Panc1 (cell line): ENCODE measurements around the gene CDH3. TPM values are rescaled to one million over a fixed set of nuclear protein-coding genes. Genes with fewer than 3 reads are reported as not detected.

Source experiments
- ATAC-seq: fragments of 200-7000 bp; cut with Tn5 transposase; 2 replicates; pipeline ENCODE4 v1.9.1; 2020; ENCODE audit warnings: mild to moderate bottlenecking, moderate library complexity
- BruUV-seq: library from RNA; stranded (reverse); fragments of 400-500 nt; replicated peaks from 2 replicates; lab custom pipeline; 2021; lab: Mats Ljungman, UMichigan
- CTCF ChIA-PET: fragments of 300-600 bp; sonication (Branson Sonifier 250); formaldehyde crosslinking; loops from one replicate; lab custom pipeline; 2022; ENCODE audit warnings: antibody characterized with exemption; lab: Charles Lee
- POLR2A ChIA-PET: fragments of 300-600 bp; sonication (Branson Sonifier 250); formaldehyde crosslinking; loops from one replicate; lab custom pipeline; 2022; ENCODE audit warnings: antibody characterized with exemption; lab: Charles Lee
- DNase-seq: peaks from one replicate; pipeline ENCODE4 v3.0.0-alpha.2; 2010; ENCODE audit warnings: low read depth, low spot score
- H3K27ac ChIP-seq: 2 replicates; pipeline ENCODE4 v1.5.1; 2011; ENCODE audit warnings: mild to moderate bottlenecking, low read length, inconsistent platforms
- H3K27me3 ChIP-seq: fragments of 200-500 bp; sonication (Bioruptor generic); 2 replicates; pipeline ENCODE4 v1.6.0; 2014; ENCODE audit warnings: low read length, inconsistent platforms; ENCODE audit not compliant: control insufficient read depth, insufficient read depth
- H3K36me3 ChIP-seq: fragments of 200-500 bp; sonication (Bioruptor generic); 2 replicates; pipeline ENCODE4 v1.5.1; 2014; ENCODE audit warnings: inconsistent platforms, mild to moderate bottlenecking, low read length, moderate library complexity; ENCODE audit not compliant: control insufficient read depth, insufficient read depth
- H3K4me1 ChIP-seq: 2 replicates; pipeline ENCODE4 v1.5.1; 2011; ENCODE audit warnings: inconsistent platforms, mild to moderate bottlenecking, low read length, moderate library complexity; ENCODE audit not compliant: control insufficient read depth, insufficient read depth
- H3K4me3 ChIP-seq, 2 experiments: 2 replicates each; pipeline ENCODE4 v1.5.1; 2011 to 2012; ENCODE audit warnings: low read depth in 2 of 2, low read length in 2 of 2, mild to moderate bottlenecking in 2 of 2, inconsistent platforms in 1 of 2, moderate library complexity in 1 of 2
- H3K9me3 ChIP-seq: fragments of 200-500 bp; sonication (Bioruptor generic); 2 replicates; pipeline ENCODE4 v1.5.1; 2014; ENCODE audit warnings: low read depth, mild to moderate bottlenecking, inconsistent platforms, low read length, moderate library complexity; ENCODE audit not compliant: control insufficient read depth, insufficient read depth
- POLR2AphosphoS5 ChIP-seq: IDR thresholded peaks from 2 replicates; pipeline ENCODE4 v1.6.1; 2012; ENCODE audit warnings: mild to moderate bottlenecking, low read depth, low read length, moderate library complexity
- REST ChIP-seq, 2 experiments: IDR thresholded peaks; 2 replicates each; pipeline ENCODE4 v1.6.1; 2011 to 2012; ENCODE audit warnings: low read depth in 2 of 2, control low read depth in 1 of 2, low read length in 1 of 2, mild to moderate bottlenecking in 1 of 2, moderate library complexity in 1 of 2; ENCODE audit not compliant: insufficient read depth in 1 of 2
- SIN3A ChIP-seq: IDR thresholded peaks from 2 replicates; pipeline ENCODE4 v1.6.1; 2012; ENCODE audit warnings: low read depth, mild to moderate bottlenecking, low read length, moderate library complexity, borderline replicate concordance; ENCODE audit not compliant: insufficient read depth
- TCF7L2 ChIP-seq: IDR thresholded peaks from 2 replicates; pipeline ENCODE4 v1.6.1; 2011; ENCODE audit warnings: mild to moderate bottlenecking, low read depth, low read length, inconsistent platforms
- in situ Hi-C: cut with HindIII; loops from 2 replicates; pipeline ENCODE4 v1.10.0; 2016; ENCODE audit warnings: low sequenced_read_pairs, low pct_unique_long_range_greater_than_20kb
- intact Hi-C: fragments of 100-400 bp; cut with micrococcal nuclease; formaldehyde crosslinking; loops from one replicate; pipeline ENCODE4 v1.10.0; 2022; ENCODE audit not compliant: unreplicated experiment
- total RNA-seq: library from RNA; stranded (reverse); gene quantifications from one replicate; pipeline ENCODE4 v1.2.1, GENCODE V29; 2021; ENCODE audit not compliant: unreplicated experiment
- TF ChIP-seq, protein P1 (sequence below): fragments of 450-650 bp; IDR thresholded peaks from 2 replicates; pipeline ENCODE4 v1.5.1; 2017; ENCODE audit warnings: mild to moderate bottlenecking

Gene CDH3
- total RNA-seq, 1 experiment from 2014 or later = 16.7 TPM

DNA sequence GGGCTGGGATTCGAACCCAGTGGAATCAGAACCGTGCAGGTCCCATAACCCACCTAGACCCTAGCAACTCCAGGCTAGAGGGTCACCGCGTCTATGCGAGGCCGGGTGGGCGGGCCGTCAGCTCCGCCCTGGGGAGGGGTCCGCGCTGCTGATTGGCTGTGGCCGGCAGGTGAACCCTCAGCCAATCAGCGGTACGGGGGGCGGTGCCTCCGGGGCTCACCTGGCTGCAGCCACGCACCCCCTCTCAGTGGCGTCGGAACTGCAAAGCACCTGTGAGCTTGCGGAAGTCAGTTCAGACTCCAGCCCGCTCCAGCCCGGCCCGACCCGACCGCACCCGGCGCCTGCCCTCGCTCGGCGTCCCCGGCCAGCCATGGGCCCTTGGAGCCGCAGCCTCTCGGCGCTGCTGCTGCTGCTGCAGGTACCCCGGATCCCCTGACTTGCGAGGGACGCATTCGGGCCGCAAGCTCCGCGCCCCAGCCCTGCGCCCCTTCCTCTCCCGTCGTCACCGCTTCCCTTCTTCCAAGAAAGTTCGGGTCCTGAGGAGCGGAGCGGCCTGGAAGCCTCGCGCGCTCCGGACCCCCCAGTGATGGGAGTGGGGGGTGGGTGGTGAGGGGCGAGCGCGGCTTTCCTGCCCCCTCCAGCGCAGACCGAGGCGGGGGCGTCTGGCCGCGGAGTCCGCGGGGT lies 92.1 kb downstream of the CDH3 start, which contains the start of gene CDH1:
TSS of gene CDH1 (plus strand) at position 247 of the 684 bp plus-strand sequence. CDS start at position 371, 124 bp downstream.
- BruUV-seq = no TSS peak
- Histone ChIP-seq H3K4me3 (peak within 1 kb of the TSS; percentile 48 to 63), H3K27ac (peak within 1 kb of the TSS; percentile 61), H3K27me3 (no peaks in the 10 kb centered on the region), H3K9me3 (no peaks in the 10 kb centered on the region), H3K4me1 (peaks cover 14% of the 10 kb centered on the region), H3K36me3 (no peaks in the 10 kb centered on the region; the same call in 1 of the 2 replicates)
- ChIA-PET POLR2A (interaction anchor here (0.7 kb wide), 1 partner anchor 147 kb away, joined by 3 read pairs; no protein-coding TSS in a partner anchor), CTCF (no interaction called here)
- intact Hi-C loops = no loop called here
- in situ Hi-C loops = no loop called here
- ATAC-seq (peak; percentile 42; the same call in 1 of the 2 replicates), DNase-seq (no peak)
- no peak for TF ChIP-seq POLR2AphosphoS5
- TF ChIP-seq, protein P1, sequence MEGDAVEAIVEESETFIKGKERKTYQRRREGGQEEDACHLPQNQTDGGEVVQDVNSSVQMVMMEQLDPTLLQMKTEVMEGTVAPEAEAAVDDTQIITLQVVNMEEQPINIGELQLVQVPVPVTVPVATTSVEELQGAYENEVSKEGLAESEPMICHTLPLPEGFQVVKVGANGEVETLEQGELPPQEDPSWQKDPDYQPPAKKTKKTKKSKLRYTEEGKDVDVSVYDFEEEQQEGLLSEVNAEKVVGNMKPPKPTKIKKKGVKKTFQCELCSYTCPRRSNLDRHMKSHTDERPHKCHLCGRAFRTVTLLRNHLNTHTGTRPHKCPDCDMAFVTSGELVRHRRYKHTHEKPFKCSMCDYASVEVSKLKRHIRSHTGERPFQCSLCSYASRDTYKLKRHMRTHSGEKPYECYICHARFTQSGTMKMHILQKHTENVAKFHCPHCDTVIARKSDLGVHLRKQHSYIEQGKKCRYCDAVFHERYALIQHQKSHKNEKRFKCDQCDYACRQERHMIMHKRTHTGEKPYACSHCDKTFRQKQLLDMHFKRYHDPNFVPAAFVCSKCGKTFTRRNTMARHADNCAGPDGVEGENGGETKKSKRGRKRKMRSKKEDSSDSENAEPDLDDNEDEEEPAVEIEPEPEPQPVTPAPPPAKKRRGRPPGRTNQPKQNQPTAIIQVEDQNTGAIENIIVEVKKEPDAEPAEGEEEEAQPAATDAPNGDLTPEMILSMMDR = no peak
- TF ChIP-seq SIN3A = no peak
- TF ChIP-seq REST (IDR thresholded peaks at IDR 0.05; ENCODE audit: insufficient read depth in 1 of 2, low read depth in 2 of 2, low read length in 1 of 2) = no peak
- no peak for TF ChIP-seq TCF7L2

DNA sequence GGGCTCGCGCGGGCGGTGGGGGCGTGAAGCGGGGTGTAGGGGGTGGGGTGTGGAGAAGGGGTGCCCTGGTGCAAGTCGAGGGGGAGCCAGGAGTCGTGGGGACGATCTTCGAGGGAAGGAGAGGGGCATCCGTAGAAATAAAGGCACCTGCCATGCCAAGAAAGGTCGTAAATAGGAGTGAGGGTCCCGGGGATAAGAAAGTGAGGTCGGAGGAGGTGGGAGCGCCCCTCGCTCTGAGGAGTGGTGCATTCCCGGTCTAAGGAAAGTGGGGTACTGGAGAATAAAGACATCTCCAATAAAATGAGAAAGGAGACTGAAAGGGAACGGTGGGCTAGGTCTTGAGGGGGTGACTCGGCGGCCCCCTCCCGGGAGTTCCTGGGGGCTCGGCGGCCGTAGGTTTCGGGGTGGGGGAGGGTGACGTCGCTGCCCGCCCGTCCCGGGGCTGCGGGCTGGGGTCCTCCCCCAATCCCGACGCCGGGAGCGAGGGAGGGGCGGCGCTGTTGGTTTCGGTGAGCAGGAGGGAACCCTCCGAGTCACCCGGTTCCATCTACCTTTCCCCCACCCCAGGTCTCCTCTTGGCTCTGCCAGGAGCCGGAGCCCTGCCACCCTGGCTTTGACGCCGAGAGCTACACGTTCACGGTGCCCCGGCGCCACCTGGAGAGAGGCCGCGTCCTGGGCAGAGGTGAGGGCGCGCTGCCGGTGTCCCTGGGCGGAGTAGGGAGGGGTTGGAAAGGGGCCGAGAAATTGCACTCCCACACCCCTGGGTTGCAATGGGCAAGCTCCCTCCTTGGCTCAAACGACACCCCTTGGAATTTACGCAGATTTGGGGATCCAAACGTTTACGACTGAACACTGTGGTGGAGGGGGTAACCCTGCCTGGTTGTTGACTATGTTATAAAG lies 92.9 kb downstream of the CDH3 start:
- ChIA-PET CTCF (no interaction called here), POLR2A (no interaction called here)
- DNase-seq = no peak
- peak; percentile 79 for ATAC-seq
- TF ChIP-seq, protein P1 = no peak; the same call in 1 of the 2 replicates
- TF ChIP-seq TCF7L2 (no peak), SIN3A (no peak)
- peak overlapping the region; percentile 48 to 63 for H3K4me3 ChIP-seq
- BruUV-seq = no TSS peak
- in situ Hi-C loops = no loop called here
- H3K27ac ChIP-seq = peak overlapping the region; percentile 61
- H3K27me3 ChIP-seq = no peaks in the 10 kb centered on the region
- H3K4me1 ChIP-seq = peaks cover 14% of the 10 kb centered on the region
- no peaks in the 10 kb centered on the region; the same call in 1 of the 2 replicates for H3K36me3 ChIP-seq
- no peaks in the 10 kb centered on the region for H3K9me3 ChIP-seq
- intact Hi-C loops = no loop called here
